Left lung (tissue), 14 donors: Measurements from ENCODE around the gene BMP5. TPM values are rescaled to one million over a fixed set of nuclear protein-coding genes. Genes with fewer than 3 reads are reported as not detected.
A peak's percentile ranks its signal among the peaks of the same experiment; 100 is the strongest.

Experiments used
- ATAC-seq: fragments of 200-7000 bp; cut with Tn5 transposase; one replicate; pipeline ENCODE4 v1.9.1; 2020; ENCODE audit warnings: moderate library complexity
- DNase-seq, 4 donors: peaks; one replicate each; pipeline ENCODE4 v3.0.0-alpha.2; 2013 to 2020
- H3K27ac ChIP-seq, 2 donors: fragments of 200-600 bp; sonication (generic) in 1 of 2; one replicate each; pipeline versions ENCODE4 v1.5.0 to v1.8.0; 2020 to 2021
- H3K27me3 ChIP-seq, 2 donors: fragments of 200-600 bp; sonication (generic) in 1 of 2; one replicate each; pipeline versions ENCODE4 v1.5.0 to v1.8.0; 2020 to 2021
- H3K36me3 ChIP-seq, 2 donors: fragments of 200-600 bp; sonication (generic) in 1 of 2; one replicate each; pipeline versions ENCODE4 v1.5.0 to v1.8.0; 2020 to 2021
- H3K4me1 ChIP-seq, 2 donors: fragments of 200-600 bp; one replicate each; pipeline ENCODE4 v1.8.0; 2021
- H3K4me3 ChIP-seq, 2 donors: fragments of 200-600 bp; sonication (generic) in 1 of 2; one replicate each; pipeline versions ENCODE4 v1.5.0 to v1.8.0; 2020 to 2021; ENCODE audit warnings: mild to moderate bottlenecking in 1 of 2
- H3K9me3 ChIP-seq, 2 donors: fragments of 200-600 bp; sonication (generic) in 1 of 2; one replicate each; pipeline versions ENCODE4 v1.5.0 to v1.8.0; 2020 to 2021
- intact Hi-C, 2 donors: fragments of 100-400 bp; cut with DNase I; formaldehyde crosslinking; loops; one replicate each; pipeline versions ENCODE4 v1.11.2 to v1.14.2; 2022
- long read RNA-seq, 12 donors: library from polyadenylated mRNA in 2 of 12; unstranded in 2 of 12; transcript quantifications; one replicate each; pipeline ENCODE4 v2.0.0 and lab custom pipeline, GENCODE V29; 2019 to 2026
- polyA plus RNA-seq, 6 donors: library from polyadenylated mRNA; unstranded; fragments of 120-200 nt; gene quantifications; one replicate each; pipeline ENCODE4 v1.2.1, GENCODE V29; 2013; ENCODE audit not compliant: insufficient read length in 6 of 6
- total RNA-seq, 2 donors: library from RNA; stranded (reverse); fragmentation: NEBNext Ultra II Directional; extraction: Animal tissue kit (Norgen Biotek cat#: 25700); gene quantifications; one replicate each; pipeline ENCODE4 v1.2.1, GENCODE V29; 2021
- TF ChIP-seq, protein P1 (sequence below), 2 donors: fragments of 200-600 bp; sonication (generic) in 1 of 2; IDR thresholded peaks; one replicate each; pipeline versions ENCODE4 v1.5.0 to v1.8.0; 2021; ENCODE audit warnings: antibody characterized with exemption in 2 of 2
- donor health status: DM: no; HTN: yes; CAD: no.
- donor health status: DM: no; HTN: no; CAD: no.

BMP5 gene
- total RNA-seq (10 to 100 TPM; 12.7 to 14.5 TPM), polyA plus RNA-seq (10 to 100 TPM; 62.0 to 88.6 (median 77.2) TPM)
- long read RNA-seq, donor 1, transcript BMP5-201 (7 exons, 3,952 nt): major isoform, 18 of 36 reads
- long read RNA-seq, donor 1, partial matches to known transcripts: 18 of 36 reads
- long read RNA-seq, donor 1, other reads (novel, unspliced or antisense): 0 of 36 reads
- long read RNA-seq, donor 2, transcript BMP5-201 (7 exons, 3,952 nt): major isoform, 21 of 43 reads
- long read RNA-seq, donor 2, partial matches to known transcripts: 22 of 43 reads
- long read RNA-seq, donor 2, other reads (novel, unspliced or antisense): 0 of 43 reads
- long read RNA-seq, donor 3, transcript BMP5-201 (7 exons, 3,952 nt): major isoform, 23 of 34 reads
- long read RNA-seq, donor 3, partial matches to known transcripts: 11 of 34 reads
- long read RNA-seq, donor 3, other reads (novel, unspliced or antisense): 0 of 34 reads
- long read RNA-seq, donor 4, partial matches to known transcripts: 2 of 6 reads
- long read RNA-seq, donor 4, other reads (novel, unspliced or antisense): 2 of 6 reads
- long read RNA-seq, donor 5, transcript BMP5-201 (7 exons, 3,952 nt): major isoform, 17 of 39 reads
- long read RNA-seq, donor 5, partial matches to known transcripts: 22 of 39 reads
- long read RNA-seq, donor 5, other reads (novel, unspliced or antisense): 0 of 39 reads
- long read RNA-seq, donor 6, transcript BMP5-201 (7 exons, 3,952 nt): major isoform, 22 of 34 reads
- long read RNA-seq, donor 6, partial matches to known transcripts: 12 of 34 reads
- long read RNA-seq, donor 6, other reads (novel, unspliced or antisense): 0 of 34 reads
- long read RNA-seq, donor 7, transcript BMP5-201 (7 exons, 3,952 nt): major isoform, 18 of 18 reads
- long read RNA-seq, donor 7, partial matches to known transcripts: 0 of 18 reads
- long read RNA-seq, donor 7, other reads (novel, unspliced or antisense): 0 of 18 reads
- long read RNA-seq, donor 8, transcript BMP5-201 (7 exons, 3,952 nt): major isoform, 40 of 48 reads
- long read RNA-seq, donor 8, partial matches to known transcripts: 8 of 48 reads
- long read RNA-seq, donor 8, other reads (novel, unspliced or antisense): 0 of 48 reads
- long read RNA-seq, donor 9: 0 reads
- long read RNA-seq, donor 10, partial matches to known transcripts: 0 of 2 reads
- long read RNA-seq, donor 10, other reads (novel, unspliced or antisense): 0 of 2 reads
- long read RNA-seq, donor 11: 0 reads
- long read RNA-seq, donor 12, transcript BMP5-201 (7 exons, 3,952 nt): major isoform, 22 of 54 reads
- long read RNA-seq, donor 12, partial matches to known transcripts: 32 of 54 reads
- long read RNA-seq, donor 12, other reads (novel, unspliced or antisense): 0 of 54 reads

DNA sequence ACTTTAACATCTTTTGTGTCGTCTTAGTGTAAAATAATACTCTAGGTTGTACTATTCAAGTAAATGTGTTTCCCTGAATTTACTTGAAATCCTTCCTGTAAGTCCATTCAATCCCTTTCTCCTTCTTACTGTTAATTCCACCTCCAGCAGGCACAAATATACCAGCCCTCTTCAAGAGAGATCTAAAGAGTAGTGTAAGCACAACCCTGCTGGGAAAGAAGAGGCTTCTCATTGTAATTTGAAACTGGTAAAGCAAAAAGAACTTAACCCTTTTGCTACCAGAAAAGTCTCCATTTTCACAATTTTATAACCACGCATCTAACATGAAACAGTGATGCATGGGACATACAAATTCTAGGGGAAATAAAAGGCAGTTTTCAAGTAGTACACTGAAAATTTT, at the start of gene BMP5:
BMP5 (minus strand) TSS at position 191 of the 400 bp plus-strand sequence. CDS start 725 bp downstream, outside the sequence.
- DNase-seq (peak in 2 of 4 donors; percentile 76 to 86), ATAC-seq (peak; percentile 85)
- TF ChIP-seq, protein P1, sequence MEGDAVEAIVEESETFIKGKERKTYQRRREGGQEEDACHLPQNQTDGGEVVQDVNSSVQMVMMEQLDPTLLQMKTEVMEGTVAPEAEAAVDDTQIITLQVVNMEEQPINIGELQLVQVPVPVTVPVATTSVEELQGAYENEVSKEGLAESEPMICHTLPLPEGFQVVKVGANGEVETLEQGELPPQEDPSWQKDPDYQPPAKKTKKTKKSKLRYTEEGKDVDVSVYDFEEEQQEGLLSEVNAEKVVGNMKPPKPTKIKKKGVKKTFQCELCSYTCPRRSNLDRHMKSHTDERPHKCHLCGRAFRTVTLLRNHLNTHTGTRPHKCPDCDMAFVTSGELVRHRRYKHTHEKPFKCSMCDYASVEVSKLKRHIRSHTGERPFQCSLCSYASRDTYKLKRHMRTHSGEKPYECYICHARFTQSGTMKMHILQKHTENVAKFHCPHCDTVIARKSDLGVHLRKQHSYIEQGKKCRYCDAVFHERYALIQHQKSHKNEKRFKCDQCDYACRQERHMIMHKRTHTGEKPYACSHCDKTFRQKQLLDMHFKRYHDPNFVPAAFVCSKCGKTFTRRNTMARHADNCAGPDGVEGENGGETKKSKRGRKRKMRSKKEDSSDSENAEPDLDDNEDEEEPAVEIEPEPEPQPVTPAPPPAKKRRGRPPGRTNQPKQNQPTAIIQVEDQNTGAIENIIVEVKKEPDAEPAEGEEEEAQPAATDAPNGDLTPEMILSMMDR (IDR thresholded peaks at IDR 0.05): no peak
- peak within 1 kb of the TSS; percentile 14 to 55 for H3K27ac ChIP-seq
- H3K36me3 ChIP-seq: no peaks in the 10 kb centered on the region
- intact Hi-C loops: no loop called here
- H3K27me3 ChIP-seq: no peaks in the 10 kb centered on the region
- peak within 1 kb of the TSS; percentile 17 to 27 for H3K4me3 ChIP-seq
- H3K9me3 ChIP-seq: no peaks in the 10 kb centered on the region
- no peaks in the 10 kb centered on the region for H3K4me1 ChIP-seq

DNA sequence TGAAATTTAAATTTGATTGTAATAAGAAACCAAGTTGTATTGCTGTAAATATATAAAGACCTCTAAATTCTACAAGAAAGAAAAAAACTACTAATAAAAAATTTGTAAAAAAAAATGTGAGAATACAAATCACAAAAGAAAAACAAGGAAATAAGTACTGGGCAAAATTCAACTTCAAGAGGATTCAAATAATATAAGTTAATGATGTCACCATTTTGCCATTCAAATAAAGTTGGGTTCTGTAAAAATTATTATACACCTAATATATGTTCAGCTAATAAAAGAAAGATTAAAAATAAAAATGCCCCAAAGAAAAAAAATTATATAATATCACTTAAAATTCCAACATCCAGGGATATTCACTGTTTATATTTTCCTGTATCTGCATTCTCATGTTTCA, 47.0 kb upstream of the BMP5 start:
- Histone ChIP-seq H3K4me1 (no peaks in the 10 kb centered on the region), H3K4me3 (no peak overlapping the region), H3K36me3 (no peaks in the 10 kb centered on the region), H3K27me3 (no peaks in the 10 kb centered on the region), H3K27ac (no peak overlapping the region), H3K9me3 (no peaks in the 10 kb centered on the region)
- intact Hi-C loops: no loop called here
- ATAC-seq (no peak), DNase-seq (no peak)
- TF ChIP-seq, protein P1 (IDR thresholded peaks at IDR 0.05): no peak

DNA sequence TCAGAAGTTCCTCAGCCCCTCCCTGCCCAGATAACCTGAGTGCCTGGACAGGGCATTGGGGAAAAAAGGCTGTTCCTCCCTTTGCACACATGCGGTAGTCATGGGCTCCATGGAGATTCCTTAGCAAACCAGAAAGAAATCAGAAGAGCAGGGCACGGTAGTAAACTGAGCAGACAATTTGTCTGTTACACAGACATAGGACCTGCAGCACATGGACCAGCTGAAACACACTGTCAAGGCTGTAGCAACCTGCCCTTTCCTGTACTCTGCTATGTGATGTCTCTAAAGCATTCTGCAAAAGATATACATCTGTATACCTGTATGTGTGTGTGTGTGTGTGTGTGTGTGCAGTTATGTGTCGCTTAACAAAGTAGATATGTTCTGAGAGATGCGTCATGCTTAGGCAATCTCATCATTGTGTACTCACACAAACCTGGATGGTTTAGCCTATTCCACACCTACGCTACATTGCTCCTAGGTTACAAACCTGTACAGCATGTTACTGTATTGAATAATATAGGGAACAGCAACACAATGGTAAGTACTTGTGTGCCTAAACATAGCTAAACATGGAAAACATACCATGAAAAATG, 44.4 kb upstream of the BMP5 start:
- intact Hi-C loops: no loop called here
- H3K27ac ChIP-seq: no peak overlapping the region
- TF ChIP-seq, protein P1 (IDR thresholded peaks at IDR 0.05): no peak
- ATAC-seq (no peak), DNase-seq (no peak)
- no peaks in the 10 kb centered on the region for H3K4me1 ChIP-seq
- no peaks in the 10 kb centered on the region for H3K27me3 ChIP-seq
- no peaks in the 10 kb centered on the region for H3K9me3 ChIP-seq
- no peaks in the 10 kb centered on the region for H3K36me3 ChIP-seq
- no peak overlapping the region for H3K4me3 ChIP-seq

DNA sequence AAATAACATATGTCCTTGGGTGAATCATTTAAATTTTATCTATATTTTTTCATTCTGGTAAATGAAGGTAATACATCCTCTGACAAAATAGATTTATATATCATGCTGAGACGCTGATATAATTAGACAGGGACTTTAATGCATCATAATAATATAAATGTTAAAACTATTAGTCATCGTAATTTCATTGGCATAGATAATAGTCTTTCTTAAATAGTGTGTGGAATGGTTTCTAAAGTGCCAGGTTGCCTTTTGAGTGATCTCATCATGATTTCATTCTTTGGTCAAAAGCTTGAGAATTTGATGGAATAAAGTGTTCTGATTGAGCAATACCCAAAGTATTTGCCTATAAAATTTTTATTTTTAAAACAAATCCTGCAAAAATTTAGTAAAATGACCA, 43.2 kb upstream of the BMP5 start:
- no peak for DNase-seq
- H3K9me3 ChIP-seq: no peaks in the 10 kb centered on the region
- H3K27me3 ChIP-seq: no peaks in the 10 kb centered on the region
- TF ChIP-seq, protein P1 (IDR thresholded peaks at IDR 0.05): no peak
- no peaks in the 10 kb centered on the region for H3K4me1 ChIP-seq
- no peak for ATAC-seq
- no peak overlapping the region for H3K4me3 ChIP-seq
- intact Hi-C loops: no loop called here
- no peak overlapping the region for H3K27ac ChIP-seq
- no peaks in the 10 kb centered on the region for H3K36me3 ChIP-seq
